SK-N-SH (cell line): ENCODE data around the gene SPEM3. TPM values are rescaled to one million over a fixed set of nuclear protein-coding genes. Genes with fewer than 3 reads are reported as not detected.

Experiments used
- CTCF ChIA-PET: fragments of 300-600, 350-600 bp; formaldehyde crosslinking; extraction: SDS; loops from one replicate; lab custom pipeline; 2021; lab: Yijun Ruan, JAX
- POLR2A ChIA-PET: fragments of 350-600 bp; sonication (Branson Sonifier 250); formaldehyde crosslinking; extraction: SDS; loops from one replicate; lab custom pipeline; 2020; ENCODE audit warnings: antibody characterized with exemption, inconsistent platforms; lab: Yijun Ruan, JAX
- DNase-seq: peaks from one replicate; pipeline ENCODE4 v3.0.0; 2012
- H2AFZ ChIP-seq: fragments of 200-600 bp; sonication (generic); 2 replicates; pipeline ENCODE4 v1.8.1; 2016; ENCODE audit warnings: antibody characterized with exemption, mild to moderate bottlenecking, low read depth
- H3F3A ChIP-seq: fragments of 200-600 bp; sonication (generic); replicated peaks from 2 replicates; pipeline ENCODE3; 2016; ENCODE audit warnings: antibody characterized with exemption, mild to moderate bottlenecking; ENCODE audit not compliant: insufficient read depth
- H3K27ac ChIP-seq, 2 experiments: fragments of 200-500 bp in 1 of 2; fragments of 200-600 bp in 1 of 2; sonication (Bioruptor generic) in 1 of 2; sonication (generic), shearing (Covaris generic) in 1 of 2; 2 replicates each; pipeline versions ENCODE4 v1.5.1 to v1.6.1; 2014 to 2016; ENCODE audit warnings: low read depth in 2 of 2, inconsistent platforms in 1 of 2, low read length in 1 of 2, mild to moderate bottlenecking in 1 of 2, mixed read lengths in 1 of 2
- H3K27me3 ChIP-seq: fragments of 200-600 bp; sonication (generic), shearing (Covaris generic); 2 replicates; pipeline ENCODE4 v1.6.1; 2016; ENCODE audit warnings: mixed run types; ENCODE audit not compliant: insufficient read depth
- H3K36me3 ChIP-seq, 2 experiments: fragments of 200-500 bp in 1 of 2; fragments of 200-600 bp in 1 of 2; sonication (Bioruptor generic) in 1 of 2; sonication (generic) in 1 of 2; replicated peaks in 1 of 2; 2 replicates each; pipeline versions ENCODE3 to v1.5.1; 2014 to 2016; ENCODE audit warnings: low read length in 1 of 2, mild to moderate bottlenecking in 1 of 2; ENCODE audit not compliant: insufficient read depth in 2 of 2, control insufficient read depth in 1 of 2
- H3K4me1 ChIP-seq, 2 experiments: fragments of 200-500 bp in 1 of 2; fragments of 200-600 bp in 1 of 2; sonication (Bioruptor generic) in 1 of 2; sonication (generic), shearing (Covaris generic) in 1 of 2; 2 replicates each; pipeline versions ENCODE4 v1.5.1 to v1.6.1; 2014 to 2016; ENCODE audit warnings: low read depth in 1 of 2, low read length in 1 of 2, mixed run types in 1 of 2; ENCODE audit not compliant: insufficient read depth in 2 of 2, control insufficient read depth in 1 of 2
- H3K4me2 ChIP-seq: fragments of 200-600 bp; sonication (generic), shearing (Covaris generic); 2 replicates; pipeline ENCODE4 v1.6.1; 2017; ENCODE audit warnings: mixed run types
- H3K4me3 ChIP-seq, 2 experiments: fragments of 200-500 bp in 1 of 2; fragments of 200-600 bp in 1 of 2; sonication (Bioruptor generic) in 1 of 2; sonication (generic), shearing (Covaris generic) in 1 of 2; 2 replicates each; pipeline versions ENCODE4 v1.5.1 to v1.8.1; 2014 to 2016; ENCODE audit warnings: low read depth in 2 of 2, inconsistent platforms in 1 of 2, low read length in 1 of 2, mild to moderate bottlenecking in 1 of 2, mixed read lengths in 1 of 2, moderate library complexity in 1 of 2
- H3K79me2 ChIP-seq: fragments of 200-600 bp; sonication (generic); 2 replicates; pipeline ENCODE4 v1.8.1; 2017; ENCODE audit warnings: mild to moderate bottlenecking; ENCODE audit not compliant: insufficient read depth
- H3K9ac ChIP-seq: fragments of 200-600 bp; sonication (generic); 2 replicates; pipeline ENCODE4 v1.6.1; 2017; ENCODE audit warnings: mixed run types
- H3K9me2 ChIP-seq: fragments of 200-600 bp; sonication (generic); 2 replicates; pipeline ENCODE4 v1.6.1; 2017; ENCODE audit warnings: mixed run types
- H3K9me3 ChIP-seq: fragments of 200-600 bp; sonication (generic); 2 replicates; pipeline ENCODE4 v1.6.1; 2017; ENCODE audit warnings: mixed run types, mild to moderate bottlenecking, moderate library complexity
- H4K20me1 ChIP-seq: fragments of 200-600 bp; sonication (generic); 2 replicates; pipeline ENCODE4 v1.6.1; 2017; ENCODE audit warnings: mild to moderate bottlenecking, mixed run types; ENCODE audit not compliant: insufficient read depth
- CHD2 ChIP-seq: fragments of 150-350 bp; IDR thresholded peaks from 2 replicates; pipeline ENCODE4 v1.6.1; 2018; ENCODE audit warnings: low read length; ENCODE audit not compliant: partially characterized antibody
- EP300 ChIP-seq, 2 experiments: IDR thresholded peaks; 2 replicates each; pipeline versions ENCODE4 v1.4.0 to v1.6.1; 2012; ENCODE audit warnings: borderline replicate concordance in 1 of 2, low read depth in 1 of 2, low read length in 1 of 2
- EZH2phosphoT487 ChIP-seq: fragments of 200-600 bp; sonication (generic); IDR thresholded peaks from 2 replicates; pipeline ENCODE4 v1.6.1; 2017; ENCODE audit warnings: low read depth, mixed run types, mild to moderate bottlenecking, antibody characterized with exemption, moderate library complexity, borderline replicate concordance
- JUND ChIP-seq: IDR thresholded peaks from 2 replicates; pipeline ENCODE4 v1.4.0; 2012
- MXI1 ChIP-seq: IDR thresholded peaks from 2 replicates; pipeline ENCODE4 v1.6.1; 2012; ENCODE audit warnings: mild to moderate bottlenecking, low read depth, low read length, improper control_type of control experiment
- POLR2AphosphoS5 ChIP-seq: IDR thresholded peaks from 2 replicates; pipeline ENCODE4 v1.6.1; 2012; ENCODE audit warnings: low read depth, low read length
- RFX5 ChIP-seq: IDR thresholded peaks from 2 replicates; pipeline ENCODE4 v1.6.1; 2012; ENCODE audit warnings: mild to moderate bottlenecking, improper control_type of control experiment, low read length
- SIN3A ChIP-seq: IDR thresholded peaks from 2 replicates; pipeline ENCODE4 v1.6.1; 2012; ENCODE audit warnings: low read depth, mild to moderate bottlenecking, low read length, moderate library complexity, borderline replicate concordance
- TAF1 ChIP-seq: IDR thresholded peaks from 2 replicates; pipeline ENCODE4 v1.6.1; 2012; ENCODE audit warnings: low read depth, mild to moderate bottlenecking, low read length, moderate library complexity, borderline replicate concordance
- TCF12 ChIP-seq: IDR thresholded peaks from 2 replicates; pipeline ENCODE4 v1.4.0; 2012
- TEAD4 ChIP-seq: IDR thresholded peaks from 2 replicates; pipeline ENCODE4 v1.4.0; 2012; ENCODE audit warnings: mild to moderate bottlenecking, borderline replicate concordance; ENCODE audit not compliant: insufficient read depth
- YY1 ChIP-seq: IDR thresholded peaks from 2 replicates; pipeline ENCODE4 v1.4.0; 2012; ENCODE audit warnings: low read depth, mild to moderate bottlenecking
- WGBS: methylation state at CpG from one replicate; pipeline ENCODE4 v1.1.6; 2017; ENCODE audit warnings: low lambda C conversion rate; 5-methylcytosine and 5-hydroxymethylcytosine counted together
- polyA plus RNA-seq, 3 experiments: library from polyadenylated mRNA; depleted of rRNA; stranded (reverse); fragments of >200 nt; gene quantifications; 2 replicates each; pipeline ENCODE4 v1.2.3, GENCODE V29; 2012
- TF ChIP-seq, protein P1 (sequence below): fragments of 150-350 bp; IDR thresholded peaks from 2 replicates; pipeline ENCODE4 v1.6.1; 2016; ENCODE audit warnings: mild to moderate bottlenecking, low read depth, low read length
- TF ChIP-seq, protein P2 (sequence below): IDR thresholded peaks from 2 replicates; pipeline ENCODE4 v1.4.0; 2012; ENCODE audit warnings: low read depth
- TF ChIP-seq, protein P3 (sequence below): IDR thresholded peaks from 2 replicates; pipeline ENCODE4 v1.4.0; 2012; ENCODE audit warnings: low read depth, borderline replicate concordance

SPEM3 gene
- polyA plus RNA-seq, 1 of the 3 experiments (the other 2 are of a cell fraction), result not detected

DNA sequence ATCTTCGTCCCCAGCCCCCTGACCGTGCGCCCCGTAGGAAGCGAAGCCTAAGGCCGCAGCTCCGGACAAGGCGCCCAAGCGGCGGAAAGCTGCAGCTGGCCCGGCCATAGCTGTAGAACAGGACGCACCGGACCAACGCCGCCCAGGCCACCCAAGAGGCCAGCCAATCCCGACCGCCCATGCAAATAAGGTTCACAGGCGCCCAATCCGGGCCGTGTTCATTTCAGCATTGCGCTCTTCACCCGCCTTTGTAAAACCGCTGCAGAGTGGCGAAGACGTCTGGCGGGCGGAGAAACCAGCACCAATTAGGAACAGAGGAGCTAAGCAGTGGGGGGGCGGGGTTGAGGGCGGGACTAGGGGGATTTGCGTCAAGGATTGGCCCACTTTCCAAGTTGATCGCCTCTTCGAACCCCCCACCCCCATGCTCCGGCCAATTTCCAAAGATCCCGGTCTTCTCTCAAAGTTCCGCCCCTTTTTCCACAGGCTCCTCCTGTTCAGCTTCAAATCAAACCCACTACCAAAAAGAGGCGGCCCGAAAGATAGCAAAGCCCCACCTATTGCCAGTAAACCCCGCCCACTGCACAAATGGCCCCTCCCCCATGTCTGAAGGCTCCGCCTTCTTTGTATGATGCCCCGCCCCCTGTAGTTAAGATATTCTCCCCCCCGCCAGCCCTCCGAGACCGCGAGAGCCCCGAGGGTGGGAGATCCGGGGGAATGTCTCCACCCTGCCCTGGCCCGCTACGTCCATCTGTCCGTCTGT is 24.5 kb upstream of the SPEM3 start, which contains the start of gene TMEM256:
Gene TMEM256, minus strand, starts transcription at position 121 of the 760 bp plus-strand sequence. Its CDS starts 13 bp downstream, at position 108.
- Histone ChIP-seq H3K4me1 (peaks cover 5 to 21% of the 10 kb centered on the region in 2 experiments; a peak in 2 of 4 replicates), H3K27me3 (no peaks in the 10 kb centered on the region), H3K9me3 (no peaks in the 10 kb centered on the region), H3K4me2 (peak within 1 kb of the TSS; percentile 100), H3K4me3 (peak within 1 kb of the TSS; percentile 78 to 91), H3F3A (peaks cover 23% of the 10 kb centered on the region), H3K9ac (peak within 1 kb of the TSS; percentile 94), H3K79me2 (peaks cover 49% of the 10 kb centered on the region), H4K20me1 (peaks cover 11% of the 10 kb centered on the region; the same call in 1 of the 2 replicates), H3K27ac (peak within 1 kb of the TSS; percentile 76 to 91), H2AFZ (peak within 1 kb of the TSS; percentile 85), H3K36me3 (peaks cover 7 to 11% of the 10 kb centered on the region in 2 experiments), H3K9me2 (no peaks in the 10 kb centered on the region)
- TF ChIP-seq TCF12 (0 out of 2 replicates have a peak, but pooled peaks have one; percentile 21), EZH2phosphoT487 (no peak), TEAD4 (no peak), CHD2 (peak; percentile 94), EP300 (IDR thresholded peaks at IDR 0.05; ENCODE audit: borderline replicate concordance in 1 of 2, low read depth in 1 of 2, low read length in 1 of 2) (0 out of 4 replicates have a peak, but pooled peaks of 1 of the 2 experiments have one; percentile 24), JUND (no peak), POLR2AphosphoS5 (peak; percentile 93), MXI1 (peak; percentile 44; the same call in 1 of the 2 replicates), RFX5 (peak; percentile 83), YY1 (peak; percentile 86), SIN3A (peak; percentile 12; the same call in 1 of the 2 replicates), TAF1 (peak; percentile 85)
- TF ChIP-seq, protein P1, sequence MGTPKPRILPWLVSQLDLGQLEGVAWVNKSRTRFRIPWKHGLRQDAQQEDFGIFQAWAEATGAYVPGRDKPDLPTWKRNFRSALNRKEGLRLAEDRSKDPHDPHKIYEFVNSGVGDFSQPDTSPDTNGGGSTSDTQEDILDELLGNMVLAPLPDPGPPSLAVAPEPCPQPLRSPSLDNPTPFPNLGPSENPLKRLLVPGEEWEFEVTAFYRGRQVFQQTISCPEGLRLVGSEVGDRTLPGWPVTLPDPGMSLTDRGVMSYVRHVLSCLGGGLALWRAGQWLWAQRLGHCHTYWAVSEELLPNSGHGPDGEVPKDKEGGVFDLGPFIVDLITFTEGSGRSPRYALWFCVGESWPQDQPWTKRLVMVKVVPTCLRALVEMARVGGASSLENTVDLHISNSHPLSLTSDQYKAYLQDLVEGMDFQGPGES, result peak; percentile 67; the same call in 1 of the 2 replicates
- TF ChIP-seq, protein P2, sequence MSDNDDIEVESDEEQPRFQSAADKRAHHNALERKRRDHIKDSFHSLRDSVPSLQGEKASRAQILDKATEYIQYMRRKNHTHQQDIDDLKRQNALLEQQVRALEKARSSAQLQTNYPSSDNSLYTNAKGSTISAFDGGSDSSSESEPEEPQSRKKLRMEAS, result peak; percentile 53; the same call in 1 of the 2 replicates
- TF ChIP-seq, protein P3, sequence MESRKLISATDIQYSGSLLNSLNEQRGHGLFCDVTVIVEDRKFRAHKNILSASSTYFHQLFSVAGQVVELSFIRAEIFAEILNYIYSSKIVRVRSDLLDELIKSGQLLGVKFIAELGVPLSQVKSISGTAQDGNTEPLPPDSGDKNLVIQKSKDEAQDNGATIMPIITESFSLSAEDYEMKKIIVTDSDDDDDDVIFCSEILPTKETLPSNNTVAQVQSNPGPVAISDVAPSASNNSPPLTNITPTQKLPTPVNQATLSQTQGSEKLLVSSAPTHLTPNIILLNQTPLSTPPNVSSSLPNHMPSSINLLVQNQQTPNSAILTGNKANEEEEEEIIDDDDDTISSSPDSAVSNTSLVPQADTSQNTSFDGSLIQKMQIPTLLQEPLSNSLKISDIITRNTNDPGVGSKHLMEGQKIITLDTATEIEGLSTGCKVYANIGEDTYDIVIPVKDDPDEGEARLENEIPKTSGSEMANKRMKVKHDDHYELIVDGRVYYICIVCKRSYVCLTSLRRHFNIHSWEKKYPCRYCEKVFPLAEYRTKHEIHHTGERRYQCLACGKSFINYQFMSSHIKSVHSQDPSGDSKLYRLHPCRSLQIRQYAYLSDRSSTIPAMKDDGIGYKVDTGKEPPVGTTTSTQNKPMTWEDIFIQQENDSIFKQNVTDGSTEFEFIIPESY, result peak; percentile 81
- peak; percentile 93 for DNase-seq
- under 1% methylated on average over 43 of the region's 49 CpGs for WGBS
- CTCF ChIA-PET, result interaction anchor here (0.6 to 2.6 kb wide), 5 partner anchors 10 to 74 kb away, joined by 3 to 19 read pairs (median 3); no protein-coding TSS in a partner anchor
- POLR2A ChIA-PET, result interaction anchor here (0.5 to 1.5 kb wide), 15 partner anchors 10 to 788 kb away, joined by 3 to 13 read pairs (median 4); partner anchors contain the start of genes FGF11, MPDU1, NEURL4 and PLSCR3
